ENCODE measurements around the gene ZNHIT1.

Gene ZNHIT1

DNA sequence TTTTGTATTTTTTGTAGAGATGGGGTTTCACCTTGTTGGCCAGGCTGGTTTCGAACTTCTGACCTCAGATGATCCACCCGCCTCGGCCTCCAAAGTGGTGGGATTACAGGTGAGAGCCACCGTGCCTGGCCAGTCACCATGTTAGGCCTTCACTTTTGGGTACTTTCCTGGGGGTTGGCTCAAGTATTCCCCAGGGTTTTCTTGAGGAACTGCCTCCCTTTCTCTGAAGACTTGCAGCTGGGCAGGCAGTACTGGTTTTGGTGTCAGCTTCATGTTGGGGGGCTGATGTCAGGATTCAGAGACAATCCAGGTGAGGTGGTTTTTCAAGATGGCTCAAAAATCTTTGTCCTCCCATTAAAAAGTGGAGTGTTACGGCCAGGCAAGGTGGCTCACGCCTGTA is 7.7 kb downstream of the ZNHIT1 start:
- Histone ChIP-seq H3K9ac (ENCODE audit: low read length) (no peak overlapping the region), H3K4me3 (ENCODE audit: low read depth in 1 of 2, low read length in 2 of 2) (no peak overlapping the region), H3K9me3 (ENCODE audit: low read length) (no peaks in the 10 kb centered on the region), H3K27ac (ENCODE audit: low read depth, low read length) (no peak overlapping the region), H3K27me3 (ENCODE audit: control insufficient read depth in 1 of 2, insufficient read depth in 2 of 2, low read length in 2 of 2) (no peaks in the 10 kb centered on the region), H3K4me1 (ENCODE audit: insufficient read depth, low read length) (no peaks in the 10 kb centered on the region), H3K36me3 (ENCODE audit: insufficient read depth, low read length) (peaks cover 29% of the 10 kb centered on the region)

DNA sequence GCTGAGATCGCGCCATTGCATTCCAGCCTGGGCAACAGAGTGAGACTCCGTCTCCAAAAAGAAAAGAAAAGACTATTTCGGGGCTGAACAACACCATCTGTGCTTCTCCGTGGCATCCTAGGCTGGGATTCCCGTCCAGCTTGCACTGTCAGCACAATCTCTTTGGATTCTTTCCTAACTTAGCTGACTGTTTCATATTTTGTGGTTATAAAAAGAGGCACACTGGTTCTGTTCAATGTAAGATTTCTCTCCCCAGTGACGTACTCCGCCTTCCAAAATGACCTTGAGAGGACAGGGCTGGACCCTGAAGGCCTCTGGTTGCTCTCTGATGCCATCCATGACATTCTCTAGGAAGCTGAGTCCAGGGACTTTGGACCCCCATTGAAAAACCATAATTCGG is 8.8 kb downstream of the ZNHIT1 start:
- H3K36me3 ChIP-seq (ENCODE audit: insufficient read depth, low read length), result peaks cover 29% of the 10 kb centered on the region

DNA sequence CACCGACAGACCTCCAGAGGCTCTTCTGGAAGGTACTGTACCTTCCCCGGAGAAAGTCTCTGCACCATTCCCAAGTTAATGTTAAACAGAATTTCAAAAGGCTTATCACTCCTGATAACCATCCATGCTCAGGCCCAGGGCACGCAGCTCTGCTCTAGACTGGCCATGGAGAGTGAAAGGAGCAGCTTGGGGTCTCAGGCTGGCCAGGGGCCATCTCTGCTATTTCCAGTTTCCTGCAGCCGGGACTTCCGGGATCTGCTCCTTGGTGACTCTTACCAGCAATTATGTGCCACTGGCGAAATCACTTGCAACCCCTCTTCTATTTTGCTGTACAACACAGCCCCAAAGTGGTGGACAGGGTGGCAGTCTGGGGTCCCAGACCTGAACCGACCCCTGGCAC is 13.7 kb downstream of the ZNHIT1 start:
- Histone ChIP-seq H3K4me3 (ENCODE audit: low read depth in 1 of 2, low read length in 2 of 2) (no peak overlapping the region), H3K4me1 (ENCODE audit: insufficient read depth, low read length) (no peaks in the 10 kb centered on the region), H3K9me3 (ENCODE audit: low read length) (no peaks in the 10 kb centered on the region), H3K27ac (ENCODE audit: low read depth, low read length) (no peak overlapping the region), H3K36me3 (ENCODE audit: insufficient read depth, low read length) (peaks cover 10% of the 10 kb centered on the region), H3K27me3 (ENCODE audit: control insufficient read depth in 1 of 2, insufficient read depth in 2 of 2, low read length in 2 of 2) (peaks cover 0 to 4% of the 10 kb centered on the region in 2 donors), H3K9ac (ENCODE audit: low read length) (no peak overlapping the region)

More for the DNA sequence above, 8.8 kb downstream of the ZNHIT1 start:
- H3K27ac ChIP-seq (ENCODE audit: low read depth, low read length), result no peak overlapping the region
- no peaks in the 10 kb centered on the region for H3K4me1 ChIP-seq (ENCODE audit: insufficient read depth, low read length)
- no peak overlapping the region for H3K4me3 ChIP-seq (ENCODE audit: low read depth in 1 of 2, low read length in 2 of 2)
- H3K9me3 ChIP-seq (ENCODE audit: low read length), result no peaks in the 10 kb centered on the region
- no peak overlapping the region for H3K9ac ChIP-seq (ENCODE audit: low read length)
- H3K27me3 ChIP-seq (ENCODE audit: control insufficient read depth in 1 of 2, insufficient read depth in 2 of 2, low read length in 2 of 2), result no peaks in the 10 kb centered on the region

DNA sequence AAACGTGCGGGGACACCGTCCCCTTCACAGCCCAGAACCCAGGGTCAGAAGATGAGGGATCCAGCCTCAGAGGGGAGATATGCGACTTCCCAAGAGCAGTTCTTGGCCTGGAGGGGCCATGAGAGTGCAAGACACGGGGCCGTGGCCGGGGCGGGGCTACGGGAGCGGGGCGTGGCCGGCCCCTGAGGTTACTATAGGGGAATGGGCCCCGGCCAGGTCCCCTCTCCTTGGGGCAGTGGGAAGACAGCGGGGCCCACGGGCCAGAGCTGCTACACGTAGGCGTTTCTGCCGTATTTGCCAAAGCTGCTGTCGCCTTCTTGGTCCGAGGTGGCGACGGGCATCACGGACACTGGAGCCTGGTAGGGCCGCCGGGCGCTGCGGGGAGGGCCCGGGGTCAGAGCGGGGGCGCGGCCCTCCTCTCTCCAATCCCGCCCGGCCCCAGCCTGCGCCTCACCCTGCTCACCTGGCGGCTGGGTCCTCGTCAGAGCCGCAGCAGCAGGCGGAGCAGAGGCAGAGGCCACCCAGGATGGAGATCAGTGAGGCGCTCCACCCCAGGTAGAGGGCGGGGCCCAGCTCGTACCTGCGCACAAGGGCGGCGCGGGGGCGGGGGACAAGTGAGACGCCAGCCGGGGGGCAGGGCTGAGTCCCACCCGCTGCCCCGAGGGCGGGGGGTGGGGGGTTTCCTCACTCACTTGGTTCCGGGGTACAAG is 14.3 kb downstream of the ZNHIT1 start:
- H3K9me3 ChIP-seq (ENCODE audit: low read length), result no peaks in the 10 kb centered on the region
- H3K36me3 ChIP-seq (ENCODE audit: insufficient read depth, low read length), result peaks cover 7% of the 10 kb centered on the region
- H3K4me1 ChIP-seq (ENCODE audit: insufficient read depth, low read length), result peaks cover 3% of the 10 kb centered on the region
- no peak overlapping the region for H3K4me3 ChIP-seq (ENCODE audit: low read depth in 1 of 2, low read length in 2 of 2)
- no peak overlapping the region for H3K9ac ChIP-seq (ENCODE audit: low read length)
- H3K27ac ChIP-seq (ENCODE audit: low read depth, low read length), result no peak overlapping the region
- peaks cover 0 to 4% of the 10 kb centered on the region in 2 donors for H3K27me3 ChIP-seq (ENCODE audit: control insufficient read depth in 1 of 2, insufficient read depth in 2 of 2, low read length in 2 of 2)

DNA sequence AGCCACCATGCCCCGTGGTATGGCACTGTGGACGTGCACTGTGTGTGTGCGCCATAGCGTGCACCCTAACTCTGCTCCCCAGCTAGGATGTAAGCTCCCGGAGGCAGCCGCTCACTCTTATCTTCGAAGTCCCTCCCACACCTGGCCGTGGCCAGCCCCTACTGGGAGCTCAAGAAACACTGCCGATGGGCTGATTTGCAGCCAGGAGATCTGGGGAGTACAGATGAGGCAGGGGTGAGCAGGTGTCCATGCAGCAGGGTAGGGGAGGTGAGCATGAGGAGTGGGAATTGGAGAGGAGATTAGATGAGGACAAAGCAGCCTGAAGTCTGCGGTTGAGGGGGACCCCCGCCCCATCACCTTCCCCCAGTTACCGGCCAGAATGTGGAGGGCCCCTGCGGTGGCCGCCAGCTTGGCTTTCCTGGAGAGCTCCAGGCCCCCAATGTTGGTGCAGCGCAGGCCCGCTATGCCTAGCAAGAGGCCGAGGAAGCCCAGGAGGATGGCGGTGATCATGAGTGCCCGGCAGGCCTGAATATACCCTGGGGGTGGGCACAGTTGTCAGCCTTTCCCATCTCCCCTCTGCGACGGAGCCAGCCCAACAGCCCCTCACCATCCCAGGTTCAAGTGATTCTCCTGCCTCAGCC is 16.1 kb downstream of the ZNHIT1 start:
- no peaks in the 10 kb centered on the region for H3K9me3 ChIP-seq (ENCODE audit: low read length)
- H3K27me3 ChIP-seq (ENCODE audit: control insufficient read depth in 1 of 2, insufficient read depth in 2 of 2, low read length in 2 of 2), result peaks cover 0 to 4% of the 10 kb centered on the region in 2 donors
- H3K4me3 ChIP-seq (ENCODE audit: low read depth in 1 of 2, low read length in 2 of 2), result no peak overlapping the region
- no peaks in the 10 kb centered on the region for H3K36me3 ChIP-seq (ENCODE audit: insufficient read depth, low read length)
- no peak overlapping the region for H3K27ac ChIP-seq (ENCODE audit: low read depth, low read length)
- H3K9ac ChIP-seq (ENCODE audit: low read length), result no peak overlapping the region
- peaks cover 15% of the 10 kb centered on the region for H3K4me1 ChIP-seq (ENCODE audit: insufficient read depth, low read length)

DNA sequence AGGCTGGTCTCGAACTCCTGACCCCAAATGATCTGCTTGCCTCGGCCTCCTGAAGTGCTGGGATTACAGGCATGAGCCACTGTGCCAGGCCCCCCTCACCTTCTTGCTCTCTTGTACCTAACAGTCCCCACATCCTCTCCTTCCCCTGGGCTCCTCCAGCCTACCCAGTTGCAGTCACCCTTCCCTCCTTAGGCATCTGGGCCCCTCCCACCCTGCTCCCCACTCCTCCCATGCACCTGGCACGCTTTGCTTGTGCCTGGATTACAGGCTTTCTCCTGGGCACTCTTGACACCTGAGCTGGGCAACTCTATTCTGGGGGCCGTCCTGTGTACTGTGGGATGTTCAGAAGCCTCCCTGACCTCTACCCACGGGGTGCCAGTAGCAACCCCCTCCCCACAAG is 16.7 kb downstream of the ZNHIT1 start:
- Histone ChIP-seq H3K9me3 (ENCODE audit: low read length) (no peaks in the 10 kb centered on the region), H3K4me1 (ENCODE audit: insufficient read depth, low read length) (peaks cover 15% of the 10 kb centered on the region), H3K36me3 (ENCODE audit: insufficient read depth, low read length) (peaks cover 5% of the 10 kb centered on the region), H3K27me3 (ENCODE audit: control insufficient read depth in 1 of 2, insufficient read depth in 2 of 2, low read length in 2 of 2) (peaks cover 0 to 4% of the 10 kb centered on the region in 2 donors), H3K27ac (ENCODE audit: low read depth, low read length) (no peak overlapping the region), H3K4me3 (ENCODE audit: low read depth in 1 of 2, low read length in 2 of 2) (no peak overlapping the region), H3K9ac (ENCODE audit: low read length) (no peak overlapping the region)

DNA sequence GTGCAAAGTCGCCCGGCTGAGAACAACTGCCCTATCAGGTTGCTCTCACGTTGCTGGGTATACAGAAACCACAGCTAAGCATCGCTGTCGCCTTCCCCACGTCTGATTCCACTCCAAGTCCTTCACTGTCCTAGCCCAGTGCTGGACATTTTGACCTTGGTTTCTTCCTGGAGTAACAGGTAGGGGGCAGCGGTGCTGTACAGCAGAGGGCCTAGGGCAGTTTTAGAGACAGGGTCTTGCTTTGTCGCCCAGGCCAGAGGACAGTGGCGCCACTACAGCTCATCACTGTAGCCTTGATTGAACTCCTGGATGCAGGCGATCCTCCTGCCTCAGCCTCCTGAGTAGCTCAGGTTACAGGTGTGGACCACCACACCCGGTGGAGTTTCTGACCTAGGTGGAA is 17.1 kb downstream of the ZNHIT1 start:
- peaks cover 9% of the 10 kb centered on the region for H3K36me3 ChIP-seq (ENCODE audit: insufficient read depth, low read length)
- no peak overlapping the region for H3K9ac ChIP-seq (ENCODE audit: low read length)
- no peak overlapping the region for H3K27ac ChIP-seq (ENCODE audit: low read depth, low read length)
- H3K4me3 ChIP-seq (ENCODE audit: low read depth in 1 of 2, low read length in 2 of 2), result no peak overlapping the region
- H3K9me3 ChIP-seq (ENCODE audit: low read length), result no peaks in the 10 kb centered on the region
- H3K4me1 ChIP-seq (ENCODE audit: insufficient read depth, low read length), result peaks cover 15% of the 10 kb centered on the region
- H3K27me3 ChIP-seq (ENCODE audit: control insufficient read depth in 1 of 2, insufficient read depth in 2 of 2, low read length in 2 of 2), result peaks cover 0 to 4% of the 10 kb centered on the region in 2 donors

DNA sequence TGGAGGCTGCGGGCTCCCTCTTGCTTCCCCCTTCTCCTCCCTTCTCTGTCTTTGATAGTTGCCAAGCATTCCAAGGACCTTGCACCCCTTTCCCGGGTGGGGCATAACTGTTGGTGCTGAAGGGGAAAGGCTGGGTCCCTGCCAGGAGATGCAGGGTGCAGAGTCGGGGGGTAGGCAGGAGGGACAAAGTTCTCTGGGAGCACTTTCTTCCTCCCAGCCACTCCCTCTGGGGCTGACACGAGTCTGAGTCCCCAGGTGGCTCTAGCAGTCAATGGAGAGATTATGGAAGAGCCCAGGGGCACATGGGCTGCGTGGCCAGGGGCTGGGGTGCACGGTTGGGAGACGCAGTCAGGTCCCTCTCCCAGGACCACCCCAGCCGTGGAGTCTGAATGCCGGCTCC is 17.6 kb downstream of the ZNHIT1 start:
- Histone ChIP-seq H3K4me1 (ENCODE audit: insufficient read depth, low read length) (peaks cover 15% of the 10 kb centered on the region), H3K4me3 (ENCODE audit: low read depth in 1 of 2, low read length in 2 of 2) (no peak overlapping the region), H3K27ac (ENCODE audit: low read depth, low read length) (no peak overlapping the region), H3K36me3 (ENCODE audit: insufficient read depth, low read length) (peaks cover 14% of the 10 kb centered on the region), H3K27me3 (ENCODE audit: control insufficient read depth in 1 of 2, insufficient read depth in 2 of 2, low read length in 2 of 2) (peaks cover 0 to 4% of the 10 kb centered on the region in 2 donors), H3K9ac (ENCODE audit: low read length) (no peak overlapping the region), H3K9me3 (ENCODE audit: low read length) (no peaks in the 10 kb centered on the region)

DNA sequence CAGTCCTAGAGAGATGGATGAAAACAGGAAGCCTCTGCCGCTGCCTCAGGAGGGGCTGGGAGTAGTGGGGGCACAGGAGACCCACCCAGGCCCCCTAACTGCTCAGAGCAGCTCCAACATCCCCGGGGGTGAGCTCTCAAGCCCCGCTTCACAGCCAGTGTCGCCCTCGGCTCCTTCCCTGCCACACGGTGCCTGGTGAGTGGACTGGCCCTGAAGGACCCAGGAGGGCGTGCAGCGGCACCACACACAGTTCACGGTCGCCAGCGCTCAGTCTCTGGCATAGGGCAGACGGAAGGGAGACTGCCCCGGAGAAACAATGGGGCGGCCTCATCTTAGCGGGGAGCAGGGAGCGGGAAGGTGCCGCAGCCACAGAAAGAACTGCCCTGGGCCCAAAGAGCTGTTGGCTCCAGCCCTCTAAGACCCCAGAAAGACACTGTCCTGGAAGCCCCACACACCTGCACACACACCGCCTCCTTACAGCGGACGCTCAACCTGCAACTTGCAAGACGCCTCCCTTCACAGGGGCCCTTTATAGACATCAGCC is 18.4 kb downstream of the ZNHIT1 start:
- H3K36me3 ChIP-seq (ENCODE audit: insufficient read depth, low read length), result peaks cover 19% of the 10 kb centered on the region
- H3K27me3 ChIP-seq (ENCODE audit: control insufficient read depth in 1 of 2, insufficient read depth in 2 of 2, low read length in 2 of 2), result peaks cover 0 to 4% of the 10 kb centered on the region in 2 donors
- no peak overlapping the region for H3K4me3 ChIP-seq (ENCODE audit: low read depth in 1 of 2, low read length in 2 of 2)
- no peaks in the 10 kb centered on the region for H3K9me3 ChIP-seq (ENCODE audit: low read length)
- no peak overlapping the region for H3K27ac ChIP-seq (ENCODE audit: low read depth, low read length)
- H3K4me1 ChIP-seq (ENCODE audit: insufficient read depth, low read length), result peaks cover 15% of the 10 kb centered on the region
- no peak overlapping the region for H3K9ac ChIP-seq (ENCODE audit: low read length)

DNA sequence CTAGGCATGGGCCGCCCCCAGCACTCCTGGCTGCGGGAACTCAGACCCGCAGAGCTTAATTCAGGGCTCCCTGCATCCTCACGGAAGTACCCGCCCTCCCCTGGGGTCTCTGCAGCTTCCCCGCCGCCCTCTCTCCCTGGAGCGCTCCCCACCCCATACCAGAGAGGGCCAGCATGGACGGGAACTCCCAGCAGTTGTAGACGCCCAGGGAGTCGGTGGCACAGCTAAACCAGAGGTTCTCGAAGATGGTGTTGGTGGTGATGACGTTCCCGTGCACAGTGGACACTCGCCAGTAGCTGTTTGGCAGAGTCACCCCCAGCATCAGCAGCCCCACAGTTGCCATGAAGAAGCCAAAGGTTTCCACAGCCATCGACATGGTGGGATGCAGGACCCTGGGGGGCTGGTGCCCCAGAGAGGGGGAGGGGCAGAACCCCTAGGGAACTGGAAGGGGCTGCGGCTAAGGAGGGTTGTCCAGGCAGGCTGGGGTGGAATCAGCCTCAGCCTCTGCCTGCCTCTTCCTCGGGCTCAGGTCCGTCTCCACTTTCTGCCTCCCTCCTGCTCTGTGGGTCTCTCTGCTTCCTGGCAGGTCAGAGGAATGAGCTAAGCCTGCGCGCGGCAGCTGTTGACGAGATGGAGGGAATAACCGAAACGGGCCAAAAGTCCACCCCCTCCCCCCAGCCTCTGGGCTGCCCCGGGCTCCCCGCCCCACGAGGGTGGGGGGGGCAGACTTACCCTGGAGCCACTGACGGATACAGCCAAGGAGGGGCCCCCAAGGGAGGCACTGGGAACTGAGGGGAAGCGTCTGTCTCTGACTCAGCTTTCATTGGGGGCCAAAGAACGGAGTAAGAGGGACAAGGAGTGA is 19.5 kb downstream of the ZNHIT1 start, which contains the start of gene CLDN15:
Gene CLDN15, minus strand, starts transcription at position 597 of the 862 bp plus-strand sequence. Its CDS starts 221 bp downstream, at position 376.
- Histone ChIP-seq H3K4me1 (ENCODE audit: insufficient read depth, low read length) (peaks cover 15% of the 10 kb centered on the region), H3K27ac (ENCODE audit: low read depth, low read length) (peak within 1 kb of the TSS; percentile 14), H3K9ac (ENCODE audit: low read length) (no peak within 1 kb of the TSS), H3K4me3 (ENCODE audit: low read depth in 1 of 2, low read length in 2 of 2) (peak within 1 kb of the TSS in 1 of 2 donors; percentile 48), H3K27me3 (ENCODE audit: control insufficient read depth in 1 of 2, insufficient read depth in 2 of 2, low read length in 2 of 2) (peaks cover 0 to 4% of the 10 kb centered on the region in 2 donors), H3K9me3 (ENCODE audit: low read length) (no peaks in the 10 kb centered on the region), H3K36me3 (ENCODE audit: insufficient read depth, low read length) (peaks cover 19% of the 10 kb centered on the region)
